Uterus (tissue), 2 donors: Measurements from ENCODE around the gene CDK10.

Source experiments
- CTCF ChIP-seq, 4 experiments: fragments of 200-600 bp in 2 of 4; fragments of 450-650 bp in 2 of 4; sonication (generic) in 2 of 4; IDR thresholded peaks; one replicate each; pipeline ENCODE4 v1.5.1; 2016 to 2019; ENCODE audit warnings: antibody characterized with exemption in 4 of 4, mild to moderate bottlenecking in 2 of 4, moderate library complexity in 1 of 4
- POLR2A ChIP-seq, 2 donors: fragments of 450-650 bp; IDR thresholded peaks; one replicate each; pipeline ENCODE4 v1.6.1; 2016; ENCODE audit warnings: antibody characterized with exemption in 2 of 2, mild to moderate bottlenecking in 1 of 2, moderate library complexity in 1 of 2

DNA sequence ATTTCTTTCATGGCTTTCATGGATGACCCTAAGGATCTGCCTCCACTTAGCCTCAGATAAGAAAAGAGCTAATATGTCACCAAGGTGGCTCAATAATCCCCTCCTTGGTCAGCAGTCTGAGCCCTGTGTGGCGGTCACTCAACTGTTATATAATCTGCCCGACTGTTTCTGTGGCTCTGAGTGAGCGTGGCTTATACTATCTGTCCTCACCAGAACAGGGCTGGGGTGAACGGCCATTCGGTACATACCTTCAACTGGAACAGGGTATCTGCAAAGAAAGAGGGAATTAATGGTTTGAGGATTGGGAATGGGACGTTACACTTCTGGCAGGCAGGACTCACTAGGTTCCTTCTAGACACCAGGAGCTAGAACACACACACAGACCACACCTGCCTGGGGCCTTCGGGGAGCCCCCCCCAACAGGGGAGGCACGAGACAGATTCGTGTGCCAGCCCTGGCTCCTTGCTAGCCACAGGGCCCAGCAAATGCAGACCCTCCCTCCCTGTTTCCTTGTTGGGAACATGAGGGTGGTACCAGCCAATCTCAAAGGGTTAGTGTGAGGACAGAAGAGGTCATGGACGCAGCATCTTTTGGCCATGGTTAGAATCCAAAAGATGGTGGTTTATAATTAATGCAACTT, 32.7 kb upstream of the CDK10 start:
- TF ChIP-seq CTCF (IDR thresholded peaks at IDR 0.05) (no peak), POLR2A (IDR thresholded peaks at IDR 0.05) (no peak)
